ENCODE data around the gene SMCHD1.

GRCh38 chr18:2687390-2688001, 32.0 kb downstream of the SMCHD1 start:
- no peak for TF ChIP-seq EP300 (IDR thresholded peaks at IDR 0.05)
- TF ChIP-seq CTCF (IDR thresholded peaks at IDR 0.05), result no peak

Measured in tibial nerve (tissue), 4 donors.